ENCODE measurements around the gene LSM10.

The LSM10 gene

DNA sequence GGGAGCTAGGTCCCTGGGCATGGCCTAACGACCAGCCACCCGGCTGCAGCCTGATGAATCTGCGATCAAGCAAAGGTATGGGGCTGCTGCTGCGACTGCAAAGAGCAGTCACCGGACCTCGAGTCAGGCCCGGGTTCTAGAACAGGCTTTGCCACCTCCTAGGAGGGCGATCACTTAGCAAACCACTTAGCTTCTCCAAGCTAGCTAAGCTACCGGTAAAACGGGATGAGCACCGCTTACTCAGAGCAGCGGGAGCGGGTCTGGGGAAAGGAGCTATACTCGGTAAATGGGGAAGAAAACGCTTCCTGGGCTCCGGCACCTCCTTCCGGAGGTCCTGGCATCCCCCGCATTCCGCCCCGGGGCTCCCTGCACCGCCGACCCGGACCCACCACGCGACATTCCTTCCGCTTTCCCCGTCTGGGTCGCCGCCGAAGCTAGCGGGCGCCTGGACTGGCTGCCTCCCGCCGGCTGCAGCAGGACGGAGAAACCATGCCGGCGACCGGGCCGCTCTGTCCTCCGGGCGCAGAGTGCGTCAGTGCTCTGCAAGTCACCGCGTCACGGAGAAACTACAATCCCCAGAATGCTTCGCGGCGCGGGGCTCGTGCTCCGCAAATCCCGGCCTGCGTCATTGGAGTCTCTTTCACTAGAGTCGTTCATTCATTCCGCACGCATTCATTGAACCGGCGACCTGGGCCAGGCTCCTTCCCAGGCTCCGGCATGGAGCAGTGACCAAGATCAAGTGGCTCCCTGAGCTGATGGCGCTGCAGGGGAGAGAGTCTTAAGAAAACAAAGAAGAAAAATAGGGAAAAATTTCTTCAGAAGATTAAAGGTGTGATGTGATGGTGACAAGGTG is at the start of gene LSM10:
Gene LSM10 (minus strand): TSS at position 531 of the 853 bp plus-strand sequence. CDS start 3,779 bp downstream, outside the sequence.
- CTCF ChIA-PET: interaction anchor here (0.7 to 3.5 kb wide), 9 partner anchors 11 to 112 kb away, joined by 3 to 19 read pairs (median 6); no protein-coding TSS in a partner anchor
- peak within 1 kb of the TSS; percentile 85 for H3K4me3 ChIP-seq (ENCODE audit: low read depth, low read length)
- POLR2A ChIA-PET: interaction anchor here (0.5 to 2.0 kb wide), 5 partner anchors 8 to 75 kb away, joined by 3 to 29 read pairs (median 5); no protein-coding TSS in a partner anchor
- TF ChIP-seq, protein P1, sequence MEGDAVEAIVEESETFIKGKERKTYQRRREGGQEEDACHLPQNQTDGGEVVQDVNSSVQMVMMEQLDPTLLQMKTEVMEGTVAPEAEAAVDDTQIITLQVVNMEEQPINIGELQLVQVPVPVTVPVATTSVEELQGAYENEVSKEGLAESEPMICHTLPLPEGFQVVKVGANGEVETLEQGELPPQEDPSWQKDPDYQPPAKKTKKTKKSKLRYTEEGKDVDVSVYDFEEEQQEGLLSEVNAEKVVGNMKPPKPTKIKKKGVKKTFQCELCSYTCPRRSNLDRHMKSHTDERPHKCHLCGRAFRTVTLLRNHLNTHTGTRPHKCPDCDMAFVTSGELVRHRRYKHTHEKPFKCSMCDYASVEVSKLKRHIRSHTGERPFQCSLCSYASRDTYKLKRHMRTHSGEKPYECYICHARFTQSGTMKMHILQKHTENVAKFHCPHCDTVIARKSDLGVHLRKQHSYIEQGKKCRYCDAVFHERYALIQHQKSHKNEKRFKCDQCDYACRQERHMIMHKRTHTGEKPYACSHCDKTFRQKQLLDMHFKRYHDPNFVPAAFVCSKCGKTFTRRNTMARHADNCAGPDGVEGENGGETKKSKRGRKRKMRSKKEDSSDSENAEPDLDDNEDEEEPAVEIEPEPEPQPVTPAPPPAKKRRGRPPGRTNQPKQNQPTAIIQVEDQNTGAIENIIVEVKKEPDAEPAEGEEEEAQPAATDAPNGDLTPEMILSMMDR (IDR thresholded peaks at IDR 0.05; ENCODE audit: insufficient read depth, low read length, missing control alignments): no peak
- DNase-seq (ENCODE audit: low read depth, low spot score): peak; percentile 44

GRCh38 chr1:36447450-36447849 is 49.7 kb upstream of the LSM10 start:
- DNase-seq (ENCODE audit: low read depth, low spot score): no peak
- POLR2A ChIA-PET: no interaction called here
- TF ChIP-seq, protein P1 (IDR thresholded peaks at IDR 0.05; ENCODE audit: insufficient read depth, low read length, missing control alignments): no peak
- no peak overlapping the region for H3K4me3 ChIP-seq (ENCODE audit: low read depth, low read length)
- CTCF ChIA-PET: interaction anchor here (0.9 to 1.0 kb wide), 2 partner anchors 25 to 105 kb away, joined by 3 read pairs; no protein-coding TSS in a partner anchor

- CTCF ChIA-PET: interaction anchor here (0.9 to 1.0 kb wide), 2 partner anchors 24 to 104 kb away, joined by 3 read pairs; no protein-coding TSS in a partner anchor
- POLR2A ChIA-PET: no interaction called here
- TF ChIP-seq, protein P1 (IDR thresholded peaks at IDR 0.05; ENCODE audit: insufficient read depth, low read length, missing control alignments): no peak
- H3K4me3 ChIP-seq (ENCODE audit: low read depth, low read length): no peak overlapping the region
- DNase-seq (ENCODE audit: low read depth, low spot score): no peak
Observed at GRCh38 chr1:36446746-36447145, 49.0 kb upstream of the LSM10 start.

DNA sequence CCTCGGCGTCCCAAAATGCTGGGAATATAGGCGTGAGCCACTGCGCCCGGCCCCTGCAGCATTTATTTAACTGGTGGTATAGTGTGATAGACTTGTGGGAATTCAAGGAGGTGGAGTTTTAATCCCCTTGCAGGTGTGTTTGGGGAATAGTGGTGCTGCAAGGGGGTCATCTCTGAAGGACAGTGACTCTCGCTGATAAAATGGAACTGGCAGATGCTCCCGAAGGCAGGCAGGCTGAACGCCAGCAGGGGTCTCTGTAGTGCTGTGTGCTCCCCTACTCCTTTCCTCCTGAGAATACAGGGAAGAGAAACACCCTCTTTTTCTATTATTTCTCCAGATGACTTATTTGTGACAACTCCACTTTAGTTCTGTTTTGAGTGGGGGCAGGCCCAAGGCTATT is 48.6 kb upstream of the LSM10 start:
- ChIA-PET CTCF (interaction anchor here (0.9 to 1.0 kb wide), 2 partner anchors 24 to 103 kb away, joined by 3 read pairs; no protein-coding TSS in a partner anchor), POLR2A (no interaction called here)
- TF ChIP-seq, protein P1 (IDR thresholded peaks at IDR 0.05; ENCODE audit: insufficient read depth, low read length, missing control alignments): peak; percentile 29
- no peak for DNase-seq (ENCODE audit: low read depth, low spot score)
- no peak overlapping the region for H3K4me3 ChIP-seq (ENCODE audit: low read depth, low read length)

DNA sequence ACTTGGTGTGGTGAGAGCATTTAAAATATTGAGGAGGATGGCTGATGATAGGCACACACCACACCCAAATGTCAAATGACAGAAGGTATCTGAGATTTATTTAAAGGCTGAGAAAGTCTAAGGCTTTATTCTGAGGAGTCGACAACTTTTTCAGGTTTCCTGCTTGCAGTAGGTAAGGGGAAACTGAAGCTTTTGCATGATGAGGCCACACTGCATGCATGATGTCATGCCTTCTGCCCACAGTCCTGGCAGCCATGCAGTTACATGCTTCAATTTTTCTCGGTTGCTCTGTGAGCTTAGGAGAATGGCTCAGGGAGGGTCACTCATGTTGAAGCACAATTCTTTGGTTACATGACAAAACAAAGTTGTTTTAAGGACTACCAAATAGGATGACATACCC is 45.6 kb upstream of the LSM10 start:
- TF ChIP-seq, protein P1 (IDR thresholded peaks at IDR 0.05; ENCODE audit: insufficient read depth, low read length, missing control alignments): no peak
- DNase-seq (ENCODE audit: low read depth, low spot score): no peak
- CTCF ChIA-PET: no interaction called here
- H3K4me3 ChIP-seq (ENCODE audit: low read depth, low read length): no peak overlapping the region
- POLR2A ChIA-PET: no interaction called here

DNA sequence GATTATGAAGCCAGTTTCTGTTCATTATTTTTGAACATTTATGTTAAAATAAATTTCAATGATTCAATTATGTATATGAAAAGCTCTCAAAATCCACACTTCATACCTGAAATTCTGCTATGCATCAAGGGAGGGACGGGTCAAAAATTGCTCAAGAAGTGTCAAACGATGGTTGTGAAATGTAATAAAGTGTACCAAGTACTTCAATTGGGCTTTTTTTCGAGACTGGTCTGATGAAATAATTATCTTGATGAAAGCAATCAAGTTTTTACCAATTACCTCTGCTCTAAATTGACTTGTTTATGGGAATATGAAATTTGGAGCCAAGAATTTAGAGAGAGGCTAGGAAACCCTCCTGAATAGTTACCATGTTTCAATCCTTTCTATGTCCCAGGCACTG is 44.6 kb upstream of the LSM10 start:
- POLR2A ChIA-PET: no interaction called here
- TF ChIP-seq, protein P1 (IDR thresholded peaks at IDR 0.05; ENCODE audit: insufficient read depth, low read length, missing control alignments): no peak
- no peak for DNase-seq (ENCODE audit: low read depth, low spot score)
- CTCF ChIA-PET: interaction anchor here (0.8 kb wide), 1 partner anchor 21 kb away, joined by 3 read pairs; no protein-coding TSS in a partner anchor
- H3K4me3 ChIP-seq (ENCODE audit: low read depth, low read length): no peak overlapping the region
